Esophagus squamous epithelium (tissue), 5 donors: ENCODE results near the gene DTX4. TPM values are rescaled to one million over a fixed set of nuclear protein-coding genes. Genes with fewer than 3 reads are reported as not detected.

Source experiments
- DNase-seq: peaks from one replicate; lab custom pipeline; 2025; lab: John Stamatoyannopoulos, UW
- H3K27ac ChIP-seq, 4 donors: fragments of 200-600 bp; sonication (generic); one replicate each; pipeline ENCODE4 v1.5.1; 2016 to 2019; ENCODE audit warnings: mild to moderate bottlenecking in 1 of 4
- H3K27me3 ChIP-seq, 4 donors: fragments of 200-600 bp; sonication (generic); 1 replicate in 3 of 4; 2 replicates in 1 of 4; pipeline versions ENCODE4 v1.5.1 to v1.6.0; 2017 to 2021; ENCODE audit warnings: antibody characterized with exemption in 1 of 4
- H3K36me3 ChIP-seq, 3 donors: fragments of 200-600 bp; sonication (generic); one replicate each; pipeline ENCODE4 v1.5.1; 2016 to 2019
- H3K4me1 ChIP-seq, 3 donors: fragments of 200-600 bp; sonication (generic); one replicate each; pipeline ENCODE4 v1.5.1; 2017 to 2019
- H3K4me3 ChIP-seq, 4 donors: fragments of 200-600 bp; sonication (generic); 1 replicate in 3 of 4; 2 replicates in 1 of 4; pipeline ENCODE4 v1.5.1; 2016 to 2019; ENCODE audit warnings: mild to moderate bottlenecking in 2 of 4, moderate library complexity in 1 of 4
- H3K9me3 ChIP-seq, 3 donors: fragments of 200-600 bp; sonication (generic); one replicate each; pipeline ENCODE4 v1.5.1; 2016 to 2019
- POLR2A ChIP-seq, 4 donors: fragments of 450-650 bp; IDR thresholded peaks; one replicate each; pipeline ENCODE4 v1.6.1; 2017; ENCODE audit warnings: antibody characterized with exemption in 4 of 4, mild to moderate bottlenecking in 4 of 4, moderate library complexity in 3 of 4
- WGBS, 2 donors: methylation state at CpG; one replicate each; pipeline ENCODE4 v1.1.5; 2018; 5-methylcytosine and 5-hydroxymethylcytosine counted together
- intact Hi-C: fragments of 100-400 bp; cut with DNase I; formaldehyde crosslinking; loops from one replicate; pipeline ENCODE4 v1.15.0; 2022
- total RNA-seq, 4 donors: library from RNA; depleted of rRNA; stranded (reverse); fragments of >200 nt; gene quantifications; one replicate each; pipeline ENCODE4 v1.1.0, GENCODE V29; 2016
- TF ChIP-seq, protein P1 (sequence below), 6 experiments: fragments of 450-650 bp in 4 of 6; fragments of 200-600 bp in 2 of 6; sonication (generic) in 2 of 6; IDR thresholded peaks; one replicate each; pipeline ENCODE4 v1.5.1; 2016 to 2019; ENCODE audit warnings: antibody characterized with exemption in 6 of 6, mild to moderate bottlenecking in 4 of 6, moderate library complexity in 4 of 6
- donor health status: DM: yes; HTN: yes; CAD: no.

Gene DTX4
- total RNA-seq, 4 donors from 2014 or later: 2.4 to 8.4 (median 4.6) TPM

GRCh38 chr11:59185386-59185945 lies 13.5 kb downstream of the DTX4 start:
- no peak for TF ChIP-seq POLR2A (IDR thresholded peaks at IDR 0.05)
- TF ChIP-seq, protein P1, sequence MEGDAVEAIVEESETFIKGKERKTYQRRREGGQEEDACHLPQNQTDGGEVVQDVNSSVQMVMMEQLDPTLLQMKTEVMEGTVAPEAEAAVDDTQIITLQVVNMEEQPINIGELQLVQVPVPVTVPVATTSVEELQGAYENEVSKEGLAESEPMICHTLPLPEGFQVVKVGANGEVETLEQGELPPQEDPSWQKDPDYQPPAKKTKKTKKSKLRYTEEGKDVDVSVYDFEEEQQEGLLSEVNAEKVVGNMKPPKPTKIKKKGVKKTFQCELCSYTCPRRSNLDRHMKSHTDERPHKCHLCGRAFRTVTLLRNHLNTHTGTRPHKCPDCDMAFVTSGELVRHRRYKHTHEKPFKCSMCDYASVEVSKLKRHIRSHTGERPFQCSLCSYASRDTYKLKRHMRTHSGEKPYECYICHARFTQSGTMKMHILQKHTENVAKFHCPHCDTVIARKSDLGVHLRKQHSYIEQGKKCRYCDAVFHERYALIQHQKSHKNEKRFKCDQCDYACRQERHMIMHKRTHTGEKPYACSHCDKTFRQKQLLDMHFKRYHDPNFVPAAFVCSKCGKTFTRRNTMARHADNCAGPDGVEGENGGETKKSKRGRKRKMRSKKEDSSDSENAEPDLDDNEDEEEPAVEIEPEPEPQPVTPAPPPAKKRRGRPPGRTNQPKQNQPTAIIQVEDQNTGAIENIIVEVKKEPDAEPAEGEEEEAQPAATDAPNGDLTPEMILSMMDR (IDR thresholded peaks at IDR 0.05): no peak
- intact Hi-C loops: no loop called here

DNA sequence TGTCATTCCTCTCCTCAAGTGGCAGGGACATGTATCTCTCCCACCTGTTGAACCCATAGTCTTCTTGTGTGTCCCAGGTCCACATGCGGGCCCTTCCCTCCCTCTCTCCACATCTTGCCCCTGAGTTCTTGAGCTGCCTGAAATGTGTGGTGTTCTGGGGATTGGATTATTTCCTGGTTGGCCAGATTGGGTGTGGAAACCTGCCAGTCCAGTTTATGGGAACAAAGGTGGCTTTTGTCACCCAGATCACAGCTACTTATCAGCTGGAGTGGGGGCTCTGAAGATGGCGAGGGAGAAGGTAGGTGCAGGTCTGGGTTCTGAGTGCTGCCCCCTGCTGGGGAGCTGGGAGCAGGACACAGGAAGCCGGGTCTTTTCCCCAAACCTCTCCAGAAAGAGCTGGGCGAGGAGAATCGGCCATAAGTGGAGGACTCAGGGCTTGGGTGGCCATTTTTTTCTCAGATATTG lies 14.2 kb downstream of the DTX4 start:
- Histone ChIP-seq H3K27ac (peak overlapping the region in 3 of 4 donors; percentile 23 to 75 (median 27)), H3K4me1 (peaks cover 0 to 79% (median 53%) of the 10 kb centered on the region in 3 donors), H3K9me3 (no peaks in the 10 kb centered on the region), H3K36me3 (peaks cover 0 to 39% (median 0%) of the 10 kb centered on the region in 3 donors), H3K4me3 (no peak overlapping the region), H3K27me3 (no peaks in the 10 kb centered on the region)
- 45 to 65% methylated on average over 3 to 5 of the region's 5 CpGs for WGBS, 2 donors
- intact Hi-C loops: no loop called here
- no peak for TF ChIP-seq POLR2A (IDR thresholded peaks at IDR 0.05)
- TF ChIP-seq, protein P1 (IDR thresholded peaks at IDR 0.05): peak; percentile 49 to 76 (median 60)
- DNase-seq: no peak

More at GRCh38 chr11:59185386-59185945, 13.5 kb downstream of the DTX4 start:
- Histone ChIP-seq H3K36me3 (peaks cover 0 to 36% (median 0%) of the 10 kb centered on the region in 3 donors), H3K9me3 (no peaks in the 10 kb centered on the region), H3K27me3 (no peaks in the 10 kb centered on the region), H3K27ac (peak overlapping the region in 3 of 4 donors; percentile 13 to 75 (median 23)), H3K4me3 (no peak overlapping the region), H3K4me1 (peaks cover 0 to 78% (median 52%) of the 10 kb centered on the region in 3 donors)
- DNase-seq: no peak
- WGBS, 2 donors: 63 to 84% methylated on average over 1 to 5 of the region's 5 CpGs

- intact Hi-C loops: no loop called here
- DNase-seq: no peak
- H3K9me3 ChIP-seq: no peaks in the 10 kb centered on the region
- no peak overlapping the region for H3K4me3 ChIP-seq
- no peaks in the 10 kb centered on the region for H3K27me3 ChIP-seq
- peaks cover 0 to 39% (median 1%) of the 10 kb centered on the region in 3 donors for H3K36me3 ChIP-seq
- 60 to 81% methylated on average over 3 of the region's 3 CpGs for WGBS, 2 donors
- peaks cover 0 to 79% (median 53%) of the 10 kb centered on the region in 3 donors for H3K4me1 ChIP-seq
- H3K27ac ChIP-seq: peak overlapping the region in 3 of 4 donors; percentile 23 to 75 (median 27)
- TF ChIP-seq, protein P1 (IDR thresholded peaks at IDR 0.05): no peak
- no peak for TF ChIP-seq POLR2A (IDR thresholded peaks at IDR 0.05)
Measured at GRCh38 chr11:59187035-59187434, 15.1 kb downstream of the DTX4 start.

- no peaks in the 10 kb centered on the region for H3K27me3 ChIP-seq
- H3K36me3 ChIP-seq: peaks cover 0 to 39% (median 4%) of the 10 kb centered on the region in 3 donors
- peak overlapping the region in 2 of 4 donors; percentile 23 to 75 for H3K27ac ChIP-seq
- H3K4me1 ChIP-seq: peaks cover 0 to 78% (median 53%) of the 10 kb centered on the region in 3 donors
- WGBS, 2 donors: 65 to 87% methylated on average over 3 to 6 of the region's 6 CpGs
- H3K4me3 ChIP-seq: no peak overlapping the region
- TF ChIP-seq POLR2A (IDR thresholded peaks at IDR 0.05): no peak
- TF ChIP-seq, protein P1 (IDR thresholded peaks at IDR 0.05): no peak
- no peaks in the 10 kb centered on the region for H3K9me3 ChIP-seq
- peak; percentile 16 for DNase-seq
- intact Hi-C loops: no loop called here
Measured at GRCh38 chr11:59187587-59187986, 15.7 kb downstream of the DTX4 start.

DNA sequence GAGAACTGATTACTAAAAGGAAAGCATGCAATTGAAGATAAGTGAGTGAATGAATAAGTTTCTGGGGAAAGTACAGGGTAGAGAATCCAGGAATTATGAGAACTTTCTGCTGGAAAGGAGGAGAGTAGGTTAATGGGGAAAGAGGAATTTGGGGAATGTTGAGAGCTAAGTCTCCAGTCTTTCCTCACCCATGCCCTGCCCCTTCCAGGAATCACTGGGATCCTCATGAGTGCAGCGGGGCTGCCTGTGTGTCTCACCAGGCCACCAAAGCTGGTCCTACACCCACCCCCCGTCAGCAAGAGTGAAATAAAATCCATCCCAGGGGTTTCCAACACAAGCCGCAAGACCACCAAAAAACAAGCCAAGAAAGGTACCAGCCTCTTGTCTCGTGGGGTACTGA lies 17.0 kb downstream of the DTX4 start:
- Histone ChIP-seq H3K4me1 (peaks cover 0 to 64% (median 44%) of the 10 kb centered on the region in 3 donors), H3K4me3 (no peak overlapping the region), H3K27me3 (no peaks in the 10 kb centered on the region), H3K27ac (peak overlapping the region in 1 of 4 donors; percentile 29), H3K36me3 (peaks cover 0 to 46% (median 4%) of the 10 kb centered on the region in 3 donors), H3K9me3 (no peaks in the 10 kb centered on the region)
- no peak for DNase-seq
- WGBS, 2 donors: 89 to 95% methylated on average over 3 to 4 of the region's 4 CpGs
- no peak for TF ChIP-seq POLR2A (IDR thresholded peaks at IDR 0.05)
- TF ChIP-seq, protein P1 (IDR thresholded peaks at IDR 0.05): no peak
- intact Hi-C loops: no loop called here
